IMR-90 (cell line): ENCODE measurements around the gene ST6GALNAC2. TPM values are rescaled to one million over a fixed set of nuclear protein-coding genes. Genes with fewer than 3 reads are reported as not detected.

Experiments used
- ATAC-seq: fragments of 200-7000 bp; cut with Tn5 transposase; 2 replicates; pipeline ENCODE4 v1.9.1; 2020; ENCODE audit warnings: low read depth, mild to moderate bottlenecking, moderate library complexity
- BruUV-seq: library from RNA; stranded (reverse); fragments of 400-500 nt; replicated peaks from 2 replicates; lab custom pipeline; 2021; lab: Mats Ljungman, UMichigan
- CTCF ChIA-PET: fragments of 300-600 bp; formaldehyde crosslinking; extraction: SDS; loops from one replicate; lab custom pipeline; 2021; ENCODE audit warnings: antibody characterized with exemption; lab: Yijun Ruan, JAX
- POLR2A ChIA-PET: fragments of 300-600 bp; sonication (Branson Sonifier 250); formaldehyde crosslinking; loops from one replicate; lab custom pipeline; 2022; ENCODE audit warnings: antibody characterized with exemption; ENCODE audit not compliant: unreplicated experiment; lab: Charles Lee
- DNase-seq: peaks from one replicate; pipeline ENCODE4 v3.0.0; 2013
- H2AFZ ChIP-seq: replicated peaks from 2 replicates; pipeline ENCODE3; 2013; ENCODE audit warnings: low read length, mild to moderate bottlenecking; ENCODE audit not compliant: poor library complexity
- H2AK5ac ChIP-seq: 2 replicates; pipeline ENCODE4 v1.6.1; 2013; ENCODE audit warnings: low read depth, low read length, inconsistent platforms
- H2AK9ac ChIP-seq: replicated peaks from 2 replicates; pipeline ENCODE3; 2013; ENCODE audit warnings: mild to moderate bottlenecking, low read depth, low read length, moderate library complexity; ENCODE audit not compliant: poor library complexity
- H2BK120ac ChIP-seq: 2 replicates; pipeline ENCODE4 v1.6.1; 2013; ENCODE audit warnings: low read depth, low read length, inconsistent platforms
- H2BK15ac ChIP-seq: 3 replicates; pipeline ENCODE4 v1.6.1; 2013; ENCODE audit warnings: low read depth, low read length, inconsistent platforms
- H2BK20ac ChIP-seq: 2 replicates; pipeline ENCODE4 v1.6.1; 2013; ENCODE audit warnings: low read depth, mild to moderate bottlenecking, inconsistent platforms, low read length, moderate library complexity
- H2BK5ac ChIP-seq: 2 replicates; pipeline ENCODE4 v1.6.1; 2013; ENCODE audit warnings: mild to moderate bottlenecking, low read depth, low read length, inconsistent platforms; ENCODE audit not compliant: poor library complexity, severe bottlenecking
- H3K14ac ChIP-seq: replicated peaks from 2 replicates; pipeline ENCODE4 v1.6.1; 2013; ENCODE audit warnings: low read depth, low read length, inconsistent platforms
- H3K18ac ChIP-seq: 2 replicates; pipeline ENCODE4 v1.6.1; 2013; ENCODE audit warnings: low read depth, low read length, control low read depth
- H3K23ac ChIP-seq: 2 replicates; pipeline ENCODE4 v1.6.1; 2013; ENCODE audit warnings: low read depth, low read length, inconsistent platforms
- H3K27ac ChIP-seq: 2 replicates; pipeline ENCODE4 v1.5.1; 2013; ENCODE audit warnings: mild to moderate bottlenecking, control low read depth, low read length; ENCODE audit not compliant: insufficient read depth
- H3K27me3 ChIP-seq: 2 replicates; pipeline ENCODE4 v1.6.1; 2013; ENCODE audit warnings: low read length; ENCODE audit not compliant: control insufficient read depth, insufficient read depth
- H3K36me3 ChIP-seq: 2 replicates; pipeline ENCODE4 v1.6.1; 2013; ENCODE audit warnings: low read length, mixed read lengths; ENCODE audit not compliant: control insufficient read depth, insufficient read depth
- H3K4ac ChIP-seq: 2 replicates; pipeline ENCODE4 v1.6.1; 2013; ENCODE audit warnings: low read depth, low read length, inconsistent platforms
- H3K4me1 ChIP-seq: 2 replicates; pipeline ENCODE4 v1.6.1; 2013; ENCODE audit warnings: low read length, mixed read lengths; ENCODE audit not compliant: control insufficient read depth, insufficient read depth
- H3K4me2 ChIP-seq: 2 replicates; pipeline ENCODE4 v1.6.1; 2013; ENCODE audit warnings: low read depth, mild to moderate bottlenecking, control low read depth, low read length, moderate library complexity
- H3K4me3 ChIP-seq: 2 replicates; pipeline ENCODE4 v1.5.1; 2013; ENCODE audit warnings: low read depth, mild to moderate bottlenecking, control low read depth, low read length, moderate library complexity; ENCODE audit not compliant: insufficient read depth
- H3K56ac ChIP-seq: 2 replicates; pipeline ENCODE4 v1.6.1; 2013; ENCODE audit warnings: low read length, inconsistent platforms; ENCODE audit not compliant: insufficient read depth; ENCODE audit errors: extremely low read depth
- H3K79me1 ChIP-seq, 2 experiments: 2 replicates each; pipeline ENCODE4 v1.6.1; 2013; ENCODE audit warnings: low read length in 2 of 2, inconsistent platforms in 1 of 2, low read depth in 1 of 2
- H3K9ac ChIP-seq: 2 replicates; pipeline ENCODE4 v1.6.1; 2013; ENCODE audit warnings: low read depth, low read length, control low read depth
- H3K9me1 ChIP-seq: 2 replicates; pipeline ENCODE4 v1.6.1; 2013; ENCODE audit warnings: low read length, inconsistent platforms; ENCODE audit not compliant: insufficient read depth
- H3K9me3 ChIP-seq: 2 replicates; pipeline ENCODE4 v1.6.1; 2013; ENCODE audit warnings: low read length; ENCODE audit not compliant: control insufficient read depth, insufficient read depth
- H4K20me1 ChIP-seq: 2 replicates; pipeline ENCODE4 v1.6.1; 2013; ENCODE audit warnings: low read length, inconsistent platforms; ENCODE audit not compliant: insufficient read depth
- H4K5ac ChIP-seq: 2 replicates; pipeline ENCODE4 v1.6.1; 2013; ENCODE audit warnings: mild to moderate bottlenecking, low read depth, low read length, control low read depth
- H4K8ac ChIP-seq, 2 experiments: 2 replicates each; pipeline ENCODE4 v1.6.1; 2013; ENCODE audit warnings: low read depth in 2 of 2, low read length in 2 of 2, control low read depth in 1 of 2, inconsistent platforms in 1 of 2
- H4K91ac ChIP-seq: 2 replicates; pipeline ENCODE4 v1.6.1; 2013; ENCODE audit warnings: low read depth, low read length, inconsistent platforms; ENCODE audit not compliant: insufficient read depth
- BHLHE40 ChIP-seq: fragments of 150-350 bp; IDR thresholded peaks from 2 replicates; pipeline ENCODE4 v1.6.1; 2016; ENCODE audit warnings: mild to moderate bottlenecking, low read depth, low read length
- CEBPB ChIP-seq: IDR thresholded peaks from 2 replicates; pipeline ENCODE4 v1.6.1; 2012; ENCODE audit warnings: low read depth, low read length, improper control_type of control experiment
- CHD1 ChIP-seq: IDR thresholded peaks from 2 replicates; pipeline ENCODE4 v1.6.1; 2012; ENCODE audit warnings: low read depth, low read length, improper control_type of control experiment
- CTCF ChIP-seq: conservative IDR thresholded peaks from 2 replicates; pipeline ENCODE4 v1.5.1; 2012; ENCODE audit warnings: mild to moderate bottlenecking, low read depth, low read length, improper control_type of control experiment
- FOS ChIP-seq: fragments of 150-350 bp; IDR thresholded peaks from 2 replicates; pipeline ENCODE4 v1.6.1; 2016; ENCODE audit warnings: low read depth, low read length
- MAFK ChIP-seq: IDR thresholded peaks from 2 replicates; pipeline ENCODE4 v1.6.1; 2012; ENCODE audit warnings: low read depth, low read length, improper control_type of control experiment
- MAZ ChIP-seq: IDR thresholded peaks from 2 replicates; pipeline ENCODE4 v1.6.1; 2012; ENCODE audit warnings: low read depth, mild to moderate bottlenecking, low read length, improper control_type of control experiment, moderate library complexity, borderline replicate concordance
- MXI1 ChIP-seq: IDR thresholded peaks from 2 replicates; pipeline ENCODE4 v1.6.1; 2012; ENCODE audit warnings: low read depth, mild to moderate bottlenecking, low read length, moderate library complexity, borderline replicate concordance
- NFE2L2 ChIP-seq: fragments of 150-350 bp; IDR thresholded peaks from 2 replicates; pipeline ENCODE4 v1.6.1; 2016; ENCODE audit warnings: low read depth, mild to moderate bottlenecking, low read length
- POLR2A ChIP-seq: IDR thresholded peaks from 2 replicates; pipeline ENCODE4 v1.6.1; 2012; ENCODE audit warnings: mild to moderate bottlenecking, low read depth, low read length
- RAD21 ChIP-seq: IDR thresholded peaks from 2 replicates; pipeline ENCODE4 v1.6.1; 2012; ENCODE audit warnings: low read length, improper control_type of control experiment
- RCOR1 ChIP-seq: IDR thresholded peaks from 2 replicates; pipeline ENCODE4 v1.6.1; 2012; ENCODE audit warnings: mild to moderate bottlenecking, low read length, improper control_type of control experiment; ENCODE audit not compliant: insufficient replicate concordance
- RFX5 ChIP-seq: IDR thresholded peaks from 2 replicates; pipeline ENCODE4 v1.8.0; 2012; ENCODE audit warnings: low read depth, mild to moderate bottlenecking, low read length, moderate library complexity
- SMC3 ChIP-seq: fragments of 150-350 bp; IDR thresholded peaks from 2 replicates; pipeline ENCODE4 v1.6.1; 2016; ENCODE audit warnings: low read depth, mild to moderate bottlenecking, antibody characterized with exemption, low read length, moderate library complexity
- WGBS, 2 experiments: methylation state at CpG; one replicate each; pipeline versions ENCODE4 v1.1.5 to v1.1.7; 2013; ENCODE audit warnings: missing lambda C conversion rate in 2 of 2; ENCODE audit not compliant: insufficient read length in 1 of 2; ENCODE audit errors: extremely low coverage in 2 of 2; 5-methylcytosine and 5-hydroxymethylcytosine counted together
- dilution Hi-C: fragments of 300-500 bp; cut with HindIII; formaldehyde crosslinking; loops from one replicate; pipeline ENCODE4 v1.14.3; 2018; ENCODE audit warnings: low sequenced_read_pairs; ENCODE audit not compliant: unreplicated experiment
- in situ Hi-C: fragments of 300-500 bp; cut with MboI; formaldehyde crosslinking; loops from 3 replicates; pipeline ENCODE4 v1.14.3; 2019; ENCODE audit warnings: low sequenced_read_pairs, inconsistent platforms, mixed read lengths
- intact Hi-C: fragments of 100-400 bp; cut with micrococcal nuclease; formaldehyde crosslinking; loops from 2 replicates; pipeline ENCODE4 v1.10.0; 2022
- polyA plus RNA-seq, 3 experiments: library from polyadenylated mRNA; depleted of rRNA; stranded (reverse); fragments of >200 nt; gene quantifications; 2 replicates each; pipeline ENCODE4 v1.2.3, GENCODE V29; 2012; ENCODE audit warnings: low replicate concordance in 1 of 3
- total RNA-seq: library from RNA; depleted of rRNA; stranded (reverse); fragments of >200 nt; gene quantifications from 2 replicates; pipeline ENCODE4 v1.2.3, GENCODE V29; 2012
- TF ChIP-seq, protein P1 (sequence below): fragments of 150-350 bp; IDR thresholded peaks from 2 replicates; pipeline ENCODE4 v1.6.1; 2016; ENCODE audit warnings: low read depth, mild to moderate bottlenecking, low read length, moderate library complexity, borderline replicate concordance
- TF ChIP-seq, protein P2 (sequence below): fragments of 150-350 bp; IDR thresholded peaks from 2 replicates; pipeline ENCODE4 v1.6.1; 2017; ENCODE audit warnings: mild to moderate bottlenecking, antibody characterized with exemption, low read length, low read depth

Gene ST6GALNAC2
- total and polyA plus RNA-seq, 2 of the 4 experiments (the other 2 are of a cell fraction), result 0.10 TPM; not detected in 1

GRCh38 chr17:76601065-76601464 is 15.4 kb upstream of the ST6GALNAC2 start:
- Histone ChIP-seq H2BK5ac (no peak overlapping the region), H4K20me1 (no peaks in the 10 kb centered on the region), H3K4me1 (peaks cover 2% of the 10 kb centered on the region; the same call in 1 of the 2 replicates), H4K91ac (no peak overlapping the region), H4K8ac (peak overlapping the region in 1 of 2 experiments; percentile 5; a peak in 1 of 4 replicates), H3K56ac (no peak overlapping the region), H3K23ac (no peak overlapping the region), H3K27me3 (no peaks in the 10 kb centered on the region), H3K27ac (no peak overlapping the region), H3K79me1 (no peaks in the 10 kb centered on the region), H3K4me2 (no peak overlapping the region), H2AK9ac (no peak overlapping the region), H2BK20ac (peak overlapping the region; percentile 27; the same call in 1 of the 2 replicates), H4K5ac (no peak overlapping the region), H3K36me3 (no peaks in the 10 kb centered on the region), H2AK5ac (peak overlapping the region; percentile 75; the same call in 1 of the 2 replicates), H3K9ac (no peak overlapping the region), H3K14ac (peak overlapping the region; percentile 19; the same call in 1 of the 2 replicates), H2BK15ac (no peak overlapping the region; the same call in 2 of the 3 replicates), H3K9me3 (no peaks in the 10 kb centered on the region), H3K18ac (no peak overlapping the region), H3K9me1 (peaks cover 8% of the 10 kb centered on the region), H2BK120ac (peak overlapping the region; percentile 42; the same call in 1 of the 2 replicates), H3K4me3 (no peak overlapping the region), H2AFZ (no peak overlapping the region), H3K4ac (peak overlapping the region; percentile 53; the same call in 1 of the 2 replicates)
- in situ Hi-C loops (no loop called here), dilution Hi-C loops (no loop called here), intact Hi-C loops (no loop called here)
- whole genome bisulfite sequencing, 2 experiments, result 90% methylated on average over 2 of the region's 8 CpGs; no CpG with 5 or more reads in 1 of the 2 experiments
- POLR2A ChIA-PET, result no interaction called here
- CTCF ChIA-PET, result no interaction called here
- no peak for ATAC-seq
- no peak for TF ChIP-seq MXI1
- no peak for TF ChIP-seq CEBPB
- TF ChIP-seq, protein P1, sequence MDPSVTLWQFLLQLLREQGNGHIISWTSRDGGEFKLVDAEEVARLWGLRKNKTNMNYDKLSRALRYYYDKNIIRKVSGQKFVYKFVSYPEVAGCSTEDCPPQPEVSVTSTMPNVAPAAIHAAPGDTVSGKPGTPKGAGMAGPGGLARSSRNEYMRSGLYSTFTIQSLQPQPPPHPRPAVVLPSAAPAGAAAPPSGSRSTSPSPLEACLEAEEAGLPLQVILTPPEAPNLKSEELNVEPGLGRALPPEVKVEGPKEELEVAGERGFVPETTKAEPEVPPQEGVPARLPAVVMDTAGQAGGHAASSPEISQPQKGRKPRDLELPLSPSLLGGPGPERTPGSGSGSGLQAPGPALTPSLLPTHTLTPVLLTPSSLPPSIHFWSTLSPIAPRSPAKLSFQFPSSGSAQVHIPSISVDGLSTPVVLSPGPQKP, result no peak
- TF ChIP-seq CTCF, result no peak
- no peak for TF ChIP-seq MAFK
- TF ChIP-seq RFX5, result no peak
- TF ChIP-seq RAD21, result no peak
- no peak for TF ChIP-seq POLR2A
- TF ChIP-seq, protein P2, sequence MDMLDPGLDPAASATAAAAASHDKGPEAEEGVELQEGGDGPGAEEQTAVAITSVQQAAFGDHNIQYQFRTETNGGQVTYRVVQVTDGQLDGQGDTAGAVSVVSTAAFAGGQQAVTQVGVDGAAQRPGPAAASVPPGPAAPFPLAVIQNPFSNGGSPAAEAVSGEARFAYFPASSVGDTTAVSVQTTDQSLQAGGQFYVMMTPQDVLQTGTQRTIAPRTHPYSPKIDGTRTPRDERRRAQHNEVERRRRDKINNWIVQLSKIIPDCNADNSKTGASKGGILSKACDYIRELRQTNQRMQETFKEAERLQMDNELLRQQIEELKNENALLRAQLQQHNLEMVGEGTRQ, result no peak
- no peak for TF ChIP-seq NFE2L2
- no peak for TF ChIP-seq BHLHE40
- TF ChIP-seq CHD1, result no peak
- TF ChIP-seq SMC3, result no peak
- TF ChIP-seq FOS, result no peak
- no peak for TF ChIP-seq RCOR1
- TF ChIP-seq MAZ, result no peak
- BruUV-seq, result no TSS peak
- no peak for DNase-seq
